Activated naive CD8-positive, alpha-beta T cell treated with anti-CD3 and anti-CD28 coated beads, Interleukin-2, amount 10 ng/mL, durations not matched to agents 7 days and 5 days (primary cell): Measurements from ENCODE around the gene MAP7. TPM values are rescaled to one million over a fixed set of nuclear protein-coding genes. Genes with fewer than 3 reads are reported as not detected.
"Not testable (repeated sequence)": the region's sequence is repeated elsewhere in the genome, so short reads cannot be mapped to it uniquely, and the experiment has no call there.

Experiments
- ATAC-seq: fragments of 150-1000 bp; cut with Tn5 transposase; one replicate; pipeline ENCODE4 v1.10.0; 2021; ENCODE audit warnings: low read depth, moderate library complexity
- POLR2A ChIA-PET: fragments of 350-600 bp; sonication (Branson Sonifier 250); formaldehyde crosslinking; loops from one replicate; lab custom pipeline; 2021; ENCODE audit warnings: antibody characterized with exemption; lab: Charles Lee
- DNase-seq: peaks from one replicate; pipeline ENCODE4 v3.0.0; 2021
- H3K27ac Mint-ChIP-seq: one replicate; pipeline ENCODE4 v1.8.0; 2022; ENCODE audit warnings: mild to moderate bottlenecking, mixed read lengths
- H3K27me3 Mint-ChIP-seq: one replicate; pipeline ENCODE4 v1.8.0; 2022; ENCODE audit warnings: mild to moderate bottlenecking, moderate library complexity, mixed read lengths
- H3K36me3 Mint-ChIP-seq: one replicate; pipeline ENCODE4 v1.8.0; 2021; ENCODE audit warnings: mild to moderate bottlenecking, mixed read lengths
- H3K4me1 Mint-ChIP-seq: one replicate; pipeline ENCODE4 v1.8.0; 2021; ENCODE audit warnings: mixed read lengths
- H3K4me3 Mint-ChIP-seq: one replicate; pipeline ENCODE4 v1.8.0; 2022; ENCODE audit warnings: mild to moderate bottlenecking, moderate library complexity, mixed read lengths
- H3K9me3 Mint-ChIP-seq: one replicate; pipeline ENCODE4 v1.8.0; 2021; ENCODE audit warnings: mixed read lengths
- total RNA-seq, 2 experiments: library from RNA; stranded (reverse); gene quantifications; one replicate each; pipeline ENCODE4 v1.2.3, GENCODE V29; 2021

Gene MAP7
- total RNA-seq = under 1 TPM; 0.14 to 0.48 TPM

DNA sequence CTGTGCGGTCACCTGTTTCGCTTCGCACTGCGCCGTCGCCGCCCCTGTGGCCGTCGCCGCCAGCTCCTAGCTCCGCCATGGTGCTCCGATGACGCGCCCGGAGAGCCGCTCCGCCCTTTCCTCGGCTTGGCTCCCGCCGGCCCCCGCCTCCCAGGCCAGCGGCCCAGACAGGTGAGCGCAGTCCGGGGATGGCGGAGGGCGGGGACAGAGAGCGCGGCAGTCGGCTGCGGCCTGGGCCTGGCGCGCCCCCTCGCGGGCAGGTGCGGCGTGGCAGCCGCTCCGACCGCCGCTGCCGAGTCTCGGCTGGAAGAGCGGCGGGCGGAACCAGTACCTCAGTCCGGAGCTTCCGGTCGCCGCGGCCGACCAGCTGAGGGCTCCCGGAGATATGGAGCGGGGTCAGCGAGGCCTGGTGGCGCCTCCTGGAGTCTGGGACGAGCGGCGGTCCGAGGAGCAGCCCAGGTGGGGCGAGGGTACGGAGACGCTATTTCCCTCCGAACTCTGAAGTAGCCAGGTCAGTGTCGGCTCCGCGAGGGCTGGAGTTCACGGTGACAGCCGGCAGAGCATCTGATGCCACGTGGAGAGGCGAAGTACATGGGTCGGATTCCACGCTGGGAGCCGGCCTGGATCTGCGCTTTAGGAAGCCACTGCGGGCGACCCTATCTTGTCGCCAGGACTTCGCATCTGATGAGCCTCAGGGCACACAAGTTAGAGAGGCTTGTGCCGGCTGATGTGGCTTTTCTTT lies at the start of gene MAP7:
MAP7 (minus strand) TSS at position 93 of the 742 bp plus-strand sequence; CDS start at position 79, 14 bp downstream.
- H3K4me1 Mint-ChIP-seq = peaks cover 3% of the 10 kb centered on the region
- H3K36me3 Mint-ChIP-seq = no peaks in the 10 kb centered on the region
- POLR2A ChIA-PET = interaction anchor here (0.6 kb wide), 1 partner anchor 10 kb away, joined by 3 read pairs; no protein-coding TSS in a partner anchor
- DNase-seq (peak; percentile 77), ATAC-seq (peak; percentile 84)
- H3K4me3 Mint-ChIP-seq = peak within 1 kb of the TSS; percentile 51
- no peaks in the 10 kb centered on the region for H3K9me3 Mint-ChIP-seq
- no peak within 1 kb of the TSS for H3K27ac Mint-ChIP-seq
- H3K27me3 Mint-ChIP-seq = peaks cover 55% of the 10 kb centered on the region

DNA sequence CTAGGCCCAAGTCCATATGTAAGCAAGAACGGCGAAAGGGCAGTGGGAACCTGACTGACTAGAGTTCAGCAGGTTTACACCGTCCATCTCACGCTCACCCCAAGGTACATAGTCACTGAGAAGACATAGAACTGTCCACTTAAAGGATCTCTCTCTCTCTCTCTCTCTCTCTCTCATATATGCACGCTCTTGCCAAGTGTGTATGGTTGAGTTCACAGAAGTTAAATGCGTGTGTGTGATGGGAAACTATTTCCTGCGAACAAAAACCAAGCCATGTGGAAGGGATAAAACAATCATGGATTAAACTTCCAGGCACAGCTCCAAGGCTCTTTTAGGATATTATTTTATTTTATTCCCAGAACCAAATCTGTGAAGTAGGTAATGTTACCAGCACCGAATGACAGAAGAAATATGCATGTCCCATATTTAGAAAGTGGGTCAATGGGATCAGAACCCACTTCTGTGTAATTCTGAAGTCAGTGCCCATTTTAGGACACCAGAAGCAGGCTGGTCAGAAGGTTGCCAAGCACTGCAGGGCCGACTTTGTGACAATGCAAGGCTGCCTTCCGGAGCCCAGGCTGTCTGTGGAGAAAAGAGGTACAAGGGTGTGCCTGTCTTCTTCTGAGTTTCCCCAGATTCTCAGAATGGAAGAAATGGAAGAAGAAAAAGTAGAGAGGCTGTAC lies 49.2 kb upstream of the MAP7 start:
- Mint-ChIP-seq H3K27ac (no peak overlapping the region), H3K36me3 (peaks cover 23% of the 10 kb centered on the region), H3K4me1 (peaks cover 3% of the 10 kb centered on the region)

GRCh38 chr6:136598048-136598447 lies 47.8 kb upstream of the MAP7 start:
- ATAC-seq (no peak), DNase-seq (no peak)
- H3K9me3 Mint-ChIP-seq = no peaks in the 10 kb centered on the region
- no peaks in the 10 kb centered on the region for H3K27me3 Mint-ChIP-seq
- no peak overlapping the region for H3K4me3 Mint-ChIP-seq
- no peak overlapping the region for H3K27ac Mint-ChIP-seq
- peaks cover 36% of the 10 kb centered on the region for H3K36me3 Mint-ChIP-seq
- H3K4me1 Mint-ChIP-seq = peaks cover 17% of the 10 kb centered on the region
- POLR2A ChIA-PET = interaction anchor here (1.1 kb wide), 1 partner anchor 194 kb away, joined by 3 read pairs; the partner anchor contains the start of gene MAP3K5

More for the DNA sequence above, 49.2 kb upstream of the MAP7 start:
- ATAC-seq = no peak
- no peak for DNase-seq
- H3K27me3 Mint-ChIP-seq = no peaks in the 10 kb centered on the region
- no peak overlapping the region for H3K4me3 Mint-ChIP-seq
- POLR2A ChIA-PET = no interaction called here
- H3K9me3 Mint-ChIP-seq = no peaks in the 10 kb centered on the region

GRCh38 chr6:136594671-136595070 lies 44.4 kb upstream of the MAP7 start:
- Mint-ChIP-seq H3K4me3 (peak overlapping the region; percentile 66), H3K4me1 (peaks cover 19% of the 10 kb centered on the region), H3K36me3 (peaks cover 60% of the 10 kb centered on the region), H3K9me3 (no peaks in the 10 kb centered on the region), H3K27me3 (no peaks in the 10 kb centered on the region), H3K27ac (peak overlapping the region; percentile 92)
- DNase-seq = no peak
- no peak for ATAC-seq
- POLR2A ChIA-PET = no interaction called here

GRCh38 chr6:136593748-136594490 lies 43.7 kb upstream of the MAP7 start:
- H3K36me3 Mint-ChIP-seq = peaks cover 62% of the 10 kb centered on the region
- no peaks in the 10 kb centered on the region for H3K27me3 Mint-ChIP-seq
- peak; percentile 30 for DNase-seq
- ATAC-seq = peak; percentile 93
- H3K9me3 Mint-ChIP-seq = no peaks in the 10 kb centered on the region
- peak overlapping the region; percentile 66 for H3K4me3 Mint-ChIP-seq
- peaks cover 19% of the 10 kb centered on the region for H3K4me1 Mint-ChIP-seq
- peak overlapping the region; percentile 92 for H3K27ac Mint-ChIP-seq
- POLR2A ChIA-PET = interaction anchor here (0.7 to 1.4 kb wide), 2 partner anchors 303 to 1122 kb away, joined by 3 to 4 read pairs; no protein-coding TSS in a partner anchor

- Mint-ChIP-seq H3K4me3 (peak overlapping the region; percentile 66), H3K27me3 (no peaks in the 10 kb centered on the region), H3K27ac (peak overlapping the region; percentile 92), H3K36me3 (peaks cover 65% of the 10 kb centered on the region), H3K4me1 (peaks cover 19% of the 10 kb centered on the region), H3K9me3 (no peaks in the 10 kb centered on the region)
- DNase-seq (no peak), ATAC-seq (no peak)
- POLR2A ChIA-PET = interaction anchor here (1.4 kb wide), 1 partner anchor 303 kb away, joined by 3 read pairs; no protein-coding TSS in a partner anchor
Measured at GRCh38 chr6:136592930-136593673, 42.9 kb upstream of the MAP7 start.

GRCh38 chr6:136591617-136592016 lies 41.4 kb upstream of the MAP7 start:
- peaks cover 19% of the 10 kb centered on the region for H3K4me1 Mint-ChIP-seq
- no peak for DNase-seq
- no peaks in the 10 kb centered on the region for H3K27me3 Mint-ChIP-seq
- peaks cover 65% of the 10 kb centered on the region for H3K36me3 Mint-ChIP-seq
- H3K27ac Mint-ChIP-seq = no peak overlapping the region
- no peak overlapping the region for H3K4me3 Mint-ChIP-seq
- POLR2A ChIA-PET = no interaction called here
- ATAC-seq = no peak
- no peaks in the 10 kb centered on the region for H3K9me3 Mint-ChIP-seq

DNA sequence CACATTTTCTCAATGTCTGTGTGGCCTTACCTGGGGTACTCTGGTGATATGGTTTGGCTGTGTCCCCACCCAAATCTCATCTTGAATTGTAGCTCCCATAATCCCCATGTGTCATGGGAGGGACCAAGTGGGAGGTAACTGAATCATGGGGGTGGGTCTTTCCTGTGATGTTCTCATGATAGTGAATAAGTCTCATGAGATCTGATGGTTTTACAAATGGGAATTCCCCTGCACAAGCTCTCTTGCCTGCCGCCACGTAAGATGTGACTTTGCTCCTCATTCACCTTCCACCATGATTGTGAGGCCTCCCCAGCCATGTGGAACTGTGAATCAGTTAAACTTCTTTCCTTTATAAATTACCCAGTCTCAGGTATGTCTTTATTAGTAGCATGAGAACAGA lies 40.6 kb upstream of the MAP7 start:
- POLR2A ChIA-PET, H3K9me3 Mint-ChIP-seq, DNase-seq, H3K27ac Mint-ChIP-seq, ATAC-seq, H3K27me3 Mint-ChIP-seq, H3K4me3 Mint-ChIP-seq: not testable (repeated sequence)
- Mint-ChIP-seq H3K4me1 (peaks cover 19% of the 10 kb centered on the region), H3K36me3 (peaks cover 58% of the 10 kb centered on the region)

GRCh38 chr6:136587527-136587926 lies 37.3 kb upstream of the MAP7 start:
- DNase-seq (no peak), ATAC-seq (no peak)
- Mint-ChIP-seq H3K9me3 (no peaks in the 10 kb centered on the region), H3K27me3 (no peaks in the 10 kb centered on the region), H3K36me3 (peaks cover 38% of the 10 kb centered on the region), H3K4me3 (no peak overlapping the region), H3K27ac (no peak overlapping the region), H3K4me1 (no peaks in the 10 kb centered on the region)
- POLR2A ChIA-PET = no interaction called here

- Mint-ChIP-seq H3K9me3 (no peaks in the 10 kb centered on the region), H3K27ac (no peak overlapping the region), H3K36me3 (peaks cover 27% of the 10 kb centered on the region), H3K4me1 (no peaks in the 10 kb centered on the region), H3K4me3 (no peak overlapping the region), H3K27me3 (no peaks in the 10 kb centered on the region)
- DNase-seq (no peak), ATAC-seq (no peak)
- POLR2A ChIA-PET = no interaction called here
Measured at GRCh38 chr6:136586295-136586694, 36.1 kb upstream of the MAP7 start.

- not testable (repeated sequence) for H3K27ac Mint-ChIP-seq
Measured at GRCh38 chr6:136585523-136585922, 35.3 kb upstream of the MAP7 start.

DNA sequence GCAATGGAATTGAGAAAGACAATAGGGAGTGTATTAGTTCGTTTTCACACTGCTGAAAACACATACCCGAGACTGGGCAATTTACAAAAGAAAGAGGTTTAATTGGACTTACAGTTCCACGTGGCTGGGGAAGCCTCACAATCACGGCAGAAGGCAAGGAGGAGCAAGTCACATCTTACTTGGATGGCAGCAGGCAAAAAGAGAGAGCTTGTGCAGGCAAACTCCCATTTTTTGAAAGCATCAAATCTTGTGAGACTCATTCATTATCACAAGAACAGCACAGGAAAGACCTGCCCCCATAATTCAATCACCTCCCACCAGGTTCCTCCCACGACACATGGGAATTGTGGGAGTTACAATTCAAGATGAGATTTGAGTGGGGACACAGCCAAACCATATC lies 34.1 kb upstream of the MAP7 start:
- peaks cover 19% of the 10 kb centered on the region for H3K36me3 Mint-ChIP-seq
- ATAC-seq = not testable (repeated sequence)

More at GRCh38 chr6:136585523-136585922, 35.3 kb upstream of the MAP7 start:
- H3K9me3 Mint-ChIP-seq, H3K4me1 Mint-ChIP-seq, H3K4me3 Mint-ChIP-seq, H3K27me3 Mint-ChIP-seq, POLR2A ChIA-PET, DNase-seq, ATAC-seq: not testable (repeated sequence)
- peaks cover 19% of the 10 kb centered on the region for H3K36me3 Mint-ChIP-seq

More for the DNA sequence above, 34.1 kb upstream of the MAP7 start:
- H3K9me3 Mint-ChIP-seq, H3K4me1 Mint-ChIP-seq, H3K27ac Mint-ChIP-seq, POLR2A ChIA-PET, DNase-seq, H3K4me3 Mint-ChIP-seq, H3K27me3 Mint-ChIP-seq: not testable (repeated sequence)
